ENCODE results near the gene BCL2.
A peak's percentile ranks its signal among the peaks of the same experiment; 100 is the strongest.

Gene BCL2

GRCh38 chr18:63255435-63255834 lies 64.1 kb downstream of the BCL2 start:
- no peak for ATAC-seq
- TF ChIP-seq CSDC2 (CRISPR knock-in tag; IDR thresholded peaks at IDR 0.05): no peak
- TF ChIP-seq CSRNP3 (CRISPR knock-in tag; IDR thresholded peaks at IDR 0.05): no peak
- TF ChIP-seq BACH2 (CRISPR knock-in tag; IDR thresholded peaks at IDR 0.05; ENCODE audit: borderline replicate concordance): no peak
- no peak for TF ChIP-seq ZNF70 (CRISPR knock-in tag; IDR thresholded peaks at IDR 0.05)
- no peak for TF ChIP-seq PPARA (CRISPR knock-in tag; IDR thresholded peaks at IDR 0.05; ENCODE audit: borderline replicate concordance)
- TF ChIP-seq TSHZ2 (CRISPR knock-in tag; IDR thresholded peaks at IDR 0.05): no peak

GRCh38 chr18:63254716-63255399 lies 64.7 kb downstream of the BCL2 start:
- ATAC-seq: no peak
- TF ChIP-seq ISL1 (CRISPR knock-in tag; IDR thresholded peaks at IDR 0.05): no peak
- no peak for TF ChIP-seq CSRNP3 (CRISPR knock-in tag; IDR thresholded peaks at IDR 0.05)
- no peak for TF ChIP-seq TSHZ2 (CRISPR knock-in tag; IDR thresholded peaks at IDR 0.05)
- no peak for TF ChIP-seq ZFP3 (CRISPR knock-in tag; IDR thresholded peaks at IDR 0.05)
- TF ChIP-seq CREB5 (CRISPR knock-in tag; IDR thresholded peaks at IDR 0.05; ENCODE audit: low read depth): no peak
- no peak for TF ChIP-seq RARB (CRISPR knock-in tag; IDR thresholded peaks at IDR 0.05)
- no peak for TF ChIP-seq ZC3H10 (CRISPR knock-in tag; IDR thresholded peaks at IDR 0.05)
- TF ChIP-seq SNAI2 (CRISPR knock-in tag; IDR thresholded peaks at IDR 0.05): no peak
- no peak for TF ChIP-seq PPARA (CRISPR knock-in tag; IDR thresholded peaks at IDR 0.05; ENCODE audit: borderline replicate concordance)

GRCh38 chr18:63253428-63254372 lies 65.9 kb downstream of the BCL2 start:
- peak; percentile 87 for ATAC-seq
- TF ChIP-seq CREB5 (CRISPR knock-in tag; IDR thresholded peaks at IDR 0.05; ENCODE audit: low read depth) (no peak), TCF4 (CRISPR knock-in tag; IDR thresholded peaks at IDR 0.05; ENCODE audit: borderline replicate concordance) (no peak), ZNF8 (CRISPR knock-in tag; IDR thresholded peaks at IDR 0.05) (no peak), OSR1 (CRISPR knock-in tag; IDR thresholded peaks at IDR 0.05) (no peak), ARNTL (CRISPR knock-in tag; IDR thresholded peaks at IDR 0.05; ENCODE audit: borderline replicate concordance, low read depth) (no peak), GLIS3 (CRISPR knock-in tag; IDR thresholded peaks at IDR 0.05) (no peak), ZNF565 (CRISPR knock-in tag; conservative IDR thresholded peaks at IDR 0.05; ENCODE audit: low read depth) (no peak), TSHZ2 (CRISPR knock-in tag; IDR thresholded peaks at IDR 0.05) (no peak), ESRRG (CRISPR knock-in tag; IDR thresholded peaks at IDR 0.05) (no peak), PPARA (CRISPR knock-in tag; IDR thresholded peaks at IDR 0.05; ENCODE audit: borderline replicate concordance) (no peak)

Measured in SK-N-SH treated with all-trans-retinoic acid at 6 μM for 48 hours (cell line).